Measurements from ENCODE around the gene BCL7C. TPM values are rescaled to one million over a fixed set of nuclear protein-coding genes. Genes with fewer than 3 reads are reported as not detected.
A peak's percentile ranks its signal among the peaks of the same experiment; 100 is the strongest.

The BCL7C gene
- total and polyA plus RNA-seq, 2 of the 13 experiments (the other 11 are each of a cell fraction or from before 2014, with no cell fraction given), result 17.7 to 33.8 TPM

GRCh38 chr16:30922960-30923535 is 29.2 kb upstream of the BCL7C start (continued):
- TF ChIP-seq, protein P1, sequence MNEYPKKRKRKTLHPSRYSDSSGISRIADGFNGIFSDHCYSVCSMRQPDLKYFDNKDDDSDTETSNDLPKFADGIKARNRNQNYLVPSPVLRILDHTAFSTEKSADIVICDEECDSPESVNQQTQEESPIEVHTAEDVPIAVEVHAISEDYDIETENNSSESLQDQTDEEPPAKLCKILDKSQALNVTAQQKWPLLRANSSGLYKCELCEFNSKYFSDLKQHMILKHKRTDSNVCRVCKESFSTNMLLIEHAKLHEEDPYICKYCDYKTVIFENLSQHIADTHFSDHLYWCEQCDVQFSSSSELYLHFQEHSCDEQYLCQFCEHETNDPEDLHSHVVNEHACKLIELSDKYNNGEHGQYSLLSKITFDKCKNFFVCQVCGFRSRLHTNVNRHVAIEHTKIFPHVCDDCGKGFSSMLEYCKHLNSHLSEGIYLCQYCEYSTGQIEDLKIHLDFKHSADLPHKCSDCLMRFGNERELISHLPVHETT (CRISPR knock-in tag; conservative IDR thresholded peaks at IDR 0.05), result no peak
- TF ChIP-seq ZNF274 (CRISPR knock-in tag; IDR thresholded peaks at IDR 0.05) (peak; percentile 43; the same call in 1 of the 2 replicates), SP1 (IDR thresholded peaks at IDR 0.05) (no peak), SP1 (CRISPR knock-in tag; IDR thresholded peaks at IDR 0.05) (peak; percentile 99), ZNF282 (IDR thresholded peaks at IDR 0.05; ENCODE audit: partially characterized antibody) (no peak), ZNF276 (CRISPR knock-in tag; IDR thresholded peaks at IDR 0.05; ENCODE audit: low read depth) (no peak), SKIL (CRISPR knock-in tag; IDR thresholded peaks at IDR 0.05; ENCODE audit: borderline replicate concordance) (no peak), ZNF446 (CRISPR knock-in tag; IDR thresholded peaks at IDR 0.05) (no peak), KLF12 (CRISPR knock-in tag; IDR thresholded peaks at IDR 0.05; ENCODE audit: borderline replicate concordance) (peak; percentile 90), SRF (IDR thresholded peaks at IDR 0.05; ENCODE audit: low read depth, low read length) (no peak), ZNF124 (CRISPR knock-in tag; IDR thresholded peaks at IDR 0.05) (0 out of 2 replicates have a peak, but pooled peaks have one; percentile 14), RFX1 (IDR thresholded peaks at IDR 0.05) (no peak), GPN1 (CRISPR knock-in tag; IDR thresholded peaks at IDR 0.05; ENCODE audit: borderline replicate concordance) (0 out of 2 replicates have a peak, but pooled peaks have one; percentile 46), GTF2F1 (IDR thresholded peaks at IDR 0.05; ENCODE audit: low read length) (no peak), MED1 (CRISPR knock-in tag; IDR thresholded peaks at IDR 0.05) (no peak), ZNF33B (CRISPR knock-in tag; IDR thresholded peaks at IDR 0.05) (no peak), PRMT3 (CRISPR knock-in tag; IDR thresholded peaks at IDR 0.05; ENCODE audit: borderline replicate concordance, low read depth) (no peak), NR3C1 (CRISPR knock-in tag; IDR thresholded peaks at IDR 0.05) (no peak), HOXA7 (CRISPR knock-in tag; IDR thresholded peaks at IDR 0.05) (no peak), RORA (CRISPR knock-in tag; IDR thresholded peaks at IDR 0.05) (no peak), ZFP36L1 (CRISPR knock-in tag; IDR thresholded peaks at IDR 0.05) (no peak), TSC22D2 (CRISPR knock-in tag; IDR thresholded peaks at IDR 0.05; ENCODE audit: borderline replicate concordance) (peak; percentile 88; the same call in 1 of the 2 replicates), SMC3 (IDR thresholded peaks at IDR 0.05; ENCODE audit: low read length) (no peak), WIZ (CRISPR knock-in tag; IDR thresholded peaks at IDR 0.05) (no peak), SRSF1 (optimal IDR thresholded peaks at IDR 0.05; ENCODE audit: low read depth, low read length) (peak; percentile 63), HCFC1 (IDR thresholded peaks at IDR 0.05; ENCODE audit: low read depth, low read length) (peak; percentile 97)

All from HepG2 (cell line).